Measurements from ENCODE around the gene TNS3. TPM values are rescaled to one million over a fixed set of nuclear protein-coding genes. Genes with fewer than 3 reads are reported as not detected.

The TNS3 gene
- total RNA-seq, 4 donors from 2014 or later: 70.9 to 112 (median 98.6) TPM

GRCh38 chr7:47474937-47475879 lies 106.7 kb downstream of the TNS3 start:
- DNase-seq (ENCODE audit: low spot score) (peak; percentile 49), ATAC-seq (ENCODE audit: low FRiP score) (peak; percentile 86)
- TF ChIP-seq CTCF (IDR thresholded peaks at IDR 0.05): no peak

GRCh38 chr7:47474211-47474936 lies 107.5 kb downstream of the TNS3 start:
- ATAC-seq (ENCODE audit: low FRiP score) (no peak), DNase-seq (ENCODE audit: low spot score) (no peak)

GRCh38 chr7:47473499-47474210 lies 108.3 kb downstream of the TNS3 start:
- DNase-seq (ENCODE audit: low spot score): no peak
- no peak for TF ChIP-seq CTCF (IDR thresholded peaks at IDR 0.05)
- ATAC-seq (ENCODE audit: low FRiP score): no peak

More at GRCh38 chr7:47474211-47474936, 107.5 kb downstream of the TNS3 start:
- TF ChIP-seq CTCF (IDR thresholded peaks at IDR 0.05): no peak

GRCh38 chr7:47472444-47473157 lies 109.3 kb downstream of the TNS3 start:
- no peak for TF ChIP-seq CTCF (IDR thresholded peaks at IDR 0.05)
- ATAC-seq (ENCODE audit: low FRiP score) (no peak), DNase-seq (ENCODE audit: low spot score) (no peak)

GRCh38 chr7:47471831-47472230 lies 110.1 kb downstream of the TNS3 start:
- no peak for DNase-seq (ENCODE audit: low spot score)
- TF ChIP-seq CTCF (IDR thresholded peaks at IDR 0.05): no peak
- ATAC-seq (ENCODE audit: low FRiP score): no peak

- no peak for TF ChIP-seq CTCF (IDR thresholded peaks at IDR 0.05)
- DNase-seq (ENCODE audit: low spot score): no peak
- no peak for ATAC-seq (ENCODE audit: low FRiP score)
Measured at GRCh38 chr7:47471358-47471703, 110.6 kb downstream of the TNS3 start.

Measured in omental fat pad (tissue), 4 donors.